GM18511 (cell line): ENCODE results near the gene CHST5.

Source experiments
- ATAC-seq: cut with Tn5 transposase; IDR thresholded peaks from one replicate; pipeline ENCODE4 v1.9.1; 2021; ENCODE audit warnings: mild to moderate bottlenecking, moderate library complexity; ENCODE audit not compliant: unreplicated experiment

The CHST5 gene

DNA sequence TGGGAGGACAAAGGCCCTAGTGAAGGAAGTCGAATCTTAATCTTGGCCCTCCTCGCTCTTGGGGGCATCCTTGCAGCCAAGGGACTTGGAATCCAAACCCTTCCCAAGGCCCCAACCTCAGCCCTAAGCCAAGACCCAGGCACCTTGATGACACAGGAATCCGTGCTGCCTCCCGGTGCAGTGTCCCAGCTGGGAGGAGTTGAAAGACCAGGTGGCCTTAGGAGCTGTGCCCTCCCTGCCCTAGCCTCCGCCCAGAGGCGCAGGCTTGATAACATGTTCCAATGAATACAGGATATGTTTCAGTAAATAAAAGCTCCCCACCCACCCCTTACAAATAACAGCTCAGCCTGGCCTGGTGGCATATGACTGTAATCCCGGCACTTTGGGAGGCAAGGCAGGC is at the start of gene CHST5:
Gene CHST5, minus strand, starts transcription at position 208 of the 400 bp plus-strand sequence. CDS start 5,724 bp downstream, outside the sequence.
- no peak for ATAC-seq

DNA sequence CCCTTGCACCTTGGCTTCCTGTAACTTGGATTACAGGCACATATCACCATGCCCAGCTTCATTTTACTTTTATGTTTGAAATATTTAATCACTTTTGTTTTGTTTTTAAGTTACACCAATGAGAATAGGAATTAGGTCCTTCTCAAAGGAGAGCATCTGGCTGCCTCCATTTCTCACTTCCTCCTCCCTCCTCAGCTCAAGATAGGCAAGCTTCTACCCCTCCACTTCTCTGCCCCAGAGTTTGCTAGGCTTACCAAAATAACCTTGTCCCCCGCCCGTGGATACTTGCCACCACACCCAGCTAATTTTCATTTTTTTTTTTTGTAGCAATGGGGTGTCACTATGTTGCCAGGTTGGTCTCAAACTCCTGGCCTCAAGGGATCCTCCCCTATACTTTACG is 48.2 kb upstream of the CHST5 start:
- peak; percentile 80 for ATAC-seq

DNA sequence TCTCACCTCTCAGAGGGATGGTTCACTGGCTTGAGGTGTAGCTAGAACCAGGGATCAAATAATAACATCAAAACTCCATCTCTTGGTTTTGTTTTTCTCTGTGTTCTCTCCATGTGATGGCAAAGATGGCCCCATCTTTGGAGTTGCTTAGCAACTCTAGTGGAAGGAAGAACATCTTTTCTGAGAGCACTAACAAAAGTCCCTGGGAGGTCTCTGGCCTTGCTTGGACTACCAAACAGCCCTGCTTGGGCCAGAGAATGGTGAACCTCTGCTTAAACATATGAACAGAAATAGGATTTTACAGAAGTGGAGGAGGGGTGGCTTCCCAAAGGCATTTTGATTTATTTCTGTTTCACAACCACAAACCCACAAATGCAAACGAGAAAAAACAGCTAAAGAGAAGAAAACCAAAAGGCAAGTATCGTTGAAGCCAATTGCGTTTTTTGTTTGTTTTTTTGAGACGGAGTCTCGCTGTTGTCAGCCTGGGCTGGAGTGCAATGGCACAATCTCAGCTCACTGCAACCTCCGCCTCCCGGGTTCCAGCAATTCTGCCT is 43.5 kb upstream of the CHST5 start:
- no peak for ATAC-seq

DNA sequence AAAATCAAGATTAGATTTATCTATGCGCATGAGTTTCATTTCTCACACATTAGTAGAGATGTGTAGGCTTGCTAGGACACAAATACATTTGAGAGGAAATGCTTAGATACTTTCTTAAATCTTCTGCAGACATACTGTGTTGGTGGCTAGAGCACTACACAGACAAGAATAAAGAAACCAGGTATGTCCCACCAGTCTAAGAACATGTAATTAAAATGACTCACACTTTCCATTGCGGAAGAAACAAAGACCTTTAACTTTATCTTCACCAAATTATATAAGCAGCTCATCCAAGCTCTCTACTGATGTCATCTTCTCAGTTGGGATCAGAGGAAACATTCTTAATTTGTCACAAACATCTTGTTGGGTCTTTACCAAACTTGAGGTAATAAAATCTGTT is 42.8 kb upstream of the CHST5 start:
- no peak for ATAC-seq

DNA sequence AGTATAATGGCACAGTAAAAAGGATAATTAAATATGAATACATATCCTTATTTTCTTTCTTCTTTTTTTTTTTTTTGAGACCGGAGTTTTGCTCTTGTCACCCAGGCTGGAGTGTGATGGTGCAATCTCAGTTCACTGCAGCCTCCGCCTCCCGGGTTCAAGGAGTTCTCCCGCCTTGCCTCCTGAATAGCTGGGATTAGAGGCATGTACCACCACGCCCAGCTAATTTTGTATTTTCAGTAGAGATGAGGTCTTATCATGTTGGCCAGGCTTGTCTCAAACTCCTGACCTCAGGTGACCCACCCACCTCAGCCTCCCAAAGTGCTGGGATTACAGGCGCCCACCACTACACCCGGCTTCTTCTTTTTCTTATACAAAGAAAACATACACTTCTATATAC is 42.3 kb upstream of the CHST5 start:
- no peak for ATAC-seq

DNA sequence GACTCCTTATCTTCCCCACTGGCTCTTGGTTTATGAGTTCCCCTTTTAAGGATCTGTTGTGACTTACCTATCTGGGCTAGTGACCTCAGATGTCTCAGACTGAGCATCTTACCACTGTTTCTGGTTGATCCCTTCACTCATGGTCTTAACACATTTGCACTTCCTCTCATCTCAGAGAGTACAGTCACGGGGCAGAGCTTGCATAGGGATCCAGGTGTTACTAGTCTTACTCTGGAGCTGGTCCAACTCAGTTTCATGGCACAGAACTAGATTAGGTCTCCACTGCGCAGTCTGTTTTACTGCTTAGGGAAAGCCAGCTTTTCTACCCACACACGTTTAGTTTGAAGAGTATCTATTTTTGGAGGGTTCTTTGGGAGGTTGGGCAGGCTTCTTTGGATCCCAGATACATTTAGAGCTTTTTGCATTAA is 40.5 kb upstream of the CHST5 start:
- ATAC-seq = peak; percentile 68

DNA sequence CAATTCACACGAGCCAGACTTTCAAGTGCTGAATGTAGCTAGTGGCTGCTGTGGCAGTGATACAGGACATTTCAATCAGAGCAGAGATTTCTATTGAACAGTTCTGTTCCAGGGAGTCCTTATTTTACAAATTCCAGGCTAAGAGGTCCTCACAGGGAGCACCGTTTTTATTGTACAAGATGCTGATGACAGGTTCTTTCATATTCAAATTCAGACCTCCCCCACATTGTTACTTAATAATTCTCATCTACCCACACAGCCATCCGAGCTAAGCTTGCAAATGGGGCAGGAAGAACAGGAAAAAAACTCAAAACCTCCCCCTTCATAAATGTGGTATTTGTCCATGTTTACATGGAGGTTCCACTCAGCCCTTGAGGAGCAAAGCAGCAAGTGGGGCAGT is 40.0 kb upstream of the CHST5 start:
- no peak for ATAC-seq

DNA sequence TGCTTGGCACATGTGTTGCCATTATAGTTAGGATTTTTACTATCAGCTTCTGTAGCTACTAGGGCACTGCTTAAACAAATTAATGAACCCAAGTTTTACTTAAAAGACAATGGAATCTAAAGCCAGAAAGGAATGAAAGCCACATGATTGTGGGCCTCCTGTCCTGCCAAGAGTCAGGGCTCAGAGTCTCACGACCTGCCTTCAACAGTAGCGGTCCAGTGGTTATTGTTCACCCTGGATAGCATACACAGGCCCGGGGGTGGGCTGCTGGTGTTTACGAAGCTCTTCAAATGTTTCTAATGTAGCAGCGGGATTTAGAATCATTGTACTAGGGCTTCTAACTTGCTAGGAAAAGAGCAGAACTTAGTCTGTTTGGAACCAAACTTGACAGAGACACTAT is 38.0 kb upstream of the CHST5 start:
- no peak for ATAC-seq

DNA sequence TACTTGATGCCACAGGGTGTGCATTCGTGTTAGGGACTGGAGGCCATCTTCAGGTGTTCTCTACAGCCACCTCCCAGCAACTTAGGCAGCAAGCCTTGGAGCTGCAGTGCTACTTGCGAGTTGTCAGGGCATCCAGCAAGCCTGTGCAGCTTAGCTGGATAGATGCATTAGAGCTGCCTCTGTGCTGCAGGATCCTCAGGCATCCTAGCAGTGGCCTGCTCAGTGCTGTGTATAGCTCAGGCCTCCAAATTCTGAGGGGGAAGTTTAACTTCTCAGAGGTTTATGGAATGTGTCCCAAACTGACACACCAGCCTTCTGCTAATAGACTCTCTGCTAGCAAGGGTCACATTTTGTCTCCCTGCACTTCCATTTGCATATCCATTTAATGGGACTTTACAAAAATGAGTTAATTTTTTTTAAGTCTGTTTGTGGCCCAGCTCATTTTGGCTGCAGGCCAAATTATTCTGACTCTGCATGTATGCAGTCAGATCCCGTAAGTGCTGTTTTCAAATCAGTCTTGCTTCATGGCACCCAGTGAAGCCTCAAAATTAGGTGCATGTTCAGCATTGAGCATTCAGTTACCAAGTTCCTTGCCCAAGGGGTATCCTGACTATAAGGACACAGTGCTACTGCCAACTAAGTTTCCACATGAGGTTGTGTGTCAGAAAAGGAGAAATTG is 37.1 kb upstream of the CHST5 start:
- ATAC-seq = no peak

DNA sequence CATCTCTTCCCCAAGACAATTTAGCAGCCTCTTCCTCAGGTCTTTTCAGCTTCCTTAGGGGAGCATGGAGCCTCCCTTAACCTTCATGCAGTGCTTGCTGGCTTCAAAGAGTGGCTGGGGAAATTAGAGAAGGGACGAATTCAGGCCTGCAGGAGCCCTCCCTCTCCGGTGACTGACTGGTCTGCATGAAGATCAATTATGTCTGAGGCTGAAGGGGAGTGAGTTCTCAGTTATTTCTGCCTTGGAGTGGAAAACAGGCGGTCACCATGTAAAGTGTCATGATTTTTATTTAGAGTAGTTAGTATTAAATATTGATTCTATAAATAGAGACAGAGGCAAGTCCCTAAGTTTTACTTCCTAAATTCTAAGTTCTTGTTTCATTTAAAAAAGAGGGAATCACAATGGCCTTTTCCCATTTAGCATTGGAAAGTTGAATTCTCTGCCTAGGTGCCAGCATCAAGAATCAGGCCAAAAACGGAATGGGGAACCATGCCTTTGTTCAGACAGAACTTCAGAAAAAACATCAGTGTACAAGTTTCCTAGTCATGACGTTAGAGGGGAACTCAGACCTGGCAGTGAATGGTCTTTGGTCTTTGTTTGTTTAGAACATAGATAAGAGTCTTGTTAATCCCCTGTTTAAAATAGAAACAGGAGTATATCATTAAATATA is 34.6 kb upstream of the CHST5 start:
- no peak for ATAC-seq

DNA sequence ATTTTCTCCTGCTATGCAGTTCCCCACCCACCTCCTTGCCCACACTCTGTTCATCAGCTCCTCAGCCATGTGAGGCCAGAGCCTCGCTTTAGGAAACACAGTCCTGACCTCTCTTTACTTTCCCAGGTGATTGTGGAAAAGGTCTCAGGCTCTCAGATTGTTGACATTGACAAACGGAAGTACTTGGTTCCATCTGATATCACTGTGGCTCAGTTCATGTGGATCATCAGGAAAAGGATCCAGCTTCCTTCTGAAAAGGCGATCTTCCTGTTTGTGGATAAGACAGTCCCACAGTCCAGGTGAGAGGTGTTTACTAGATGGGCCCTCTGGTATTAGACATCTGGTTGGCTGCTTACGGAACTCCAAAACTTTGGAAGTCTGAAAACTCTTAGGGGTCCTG is 32.0 kb upstream of the CHST5 start:
- ATAC-seq = no peak

DNA sequence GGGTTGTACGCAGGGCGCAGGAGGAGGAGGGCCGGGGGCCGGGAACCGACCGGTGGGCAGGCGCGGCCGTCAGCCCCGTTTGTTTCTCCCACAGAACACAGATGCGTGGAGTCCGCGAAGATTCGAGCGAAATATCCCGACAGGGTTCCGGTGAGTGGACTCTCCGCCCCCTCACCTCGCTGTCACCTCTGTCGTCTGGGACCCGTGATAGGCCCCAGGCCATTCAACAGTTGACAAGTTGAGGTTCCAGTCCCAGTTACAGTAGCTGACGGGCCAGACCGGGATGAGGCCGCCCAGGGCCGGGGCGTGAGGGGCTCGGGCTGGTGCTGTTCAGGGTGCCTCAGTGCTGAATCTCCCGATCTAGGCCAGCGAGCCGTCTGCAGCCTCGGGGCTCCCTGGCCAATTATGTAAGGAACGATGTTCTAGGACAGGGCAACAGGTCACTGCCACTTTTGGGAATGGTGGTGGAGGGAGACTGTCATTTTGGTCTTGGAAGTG is 30.9 kb upstream of the CHST5 start:
- peak; percentile 2 for ATAC-seq

DNA sequence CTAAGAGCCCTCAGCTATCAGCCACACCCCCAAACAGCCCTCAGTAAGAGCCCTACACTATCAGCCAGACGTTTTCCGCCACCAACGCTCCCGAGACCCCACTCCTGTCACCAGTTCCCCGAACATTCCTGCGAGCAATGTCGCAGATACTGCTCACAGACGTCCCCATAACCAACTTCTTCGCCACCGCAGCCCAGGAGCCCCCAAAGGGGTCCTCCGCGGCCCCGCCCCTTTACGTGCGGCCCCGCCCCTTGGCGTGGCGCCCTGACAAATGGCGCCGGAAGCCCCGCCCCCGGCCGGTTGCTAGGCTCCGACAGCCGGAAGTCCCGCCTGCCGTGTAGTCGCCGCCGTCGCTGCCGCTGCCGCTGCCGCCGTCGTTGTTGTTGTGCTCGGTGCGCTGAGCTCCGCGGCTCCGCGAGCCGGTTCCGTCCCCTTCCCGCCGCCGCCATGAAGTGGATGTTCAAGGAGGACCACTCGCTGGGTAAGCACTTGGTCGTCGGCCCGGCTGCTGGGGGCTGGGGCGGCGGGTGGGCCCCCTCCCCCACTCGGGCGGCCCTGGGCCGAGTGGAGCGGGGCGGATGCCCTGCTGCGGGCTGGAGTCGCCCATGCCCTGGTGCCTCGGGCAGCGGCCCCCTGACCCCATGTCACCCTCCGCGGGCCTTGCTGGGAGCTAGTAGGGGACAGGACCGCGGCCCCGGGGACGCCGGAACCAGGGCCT is 30.3 kb upstream of the CHST5 start, which contains the start of gene GABARAPL2:
Gene GABARAPL2, plus strand, starts transcription at position 340 of the 718 bp plus-strand sequence. Its CDS starts 108 bp downstream, at position 448.
- peak; percentile 71 for ATAC-seq

DNA sequence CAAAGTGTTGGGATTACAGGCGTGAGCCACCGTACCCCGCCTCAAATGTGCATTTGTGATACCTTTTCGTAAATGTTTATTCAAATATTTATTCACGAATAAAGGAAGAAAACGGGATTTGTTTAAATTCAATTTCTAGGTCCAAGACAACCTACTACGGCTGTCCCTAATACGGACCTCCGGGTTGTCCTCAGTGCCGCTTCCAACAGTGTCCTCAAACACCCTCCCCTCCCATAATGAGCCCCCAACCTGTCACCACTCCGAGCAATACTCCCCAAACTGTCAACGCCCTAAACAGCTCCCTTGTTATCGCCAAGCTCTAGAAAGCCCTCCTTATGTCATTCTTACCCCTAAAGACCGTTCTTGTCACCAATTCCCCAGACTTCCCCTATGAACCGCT is 29.7 kb upstream of the CHST5 start:
- peak; percentile 12 for ATAC-seq

DNA sequence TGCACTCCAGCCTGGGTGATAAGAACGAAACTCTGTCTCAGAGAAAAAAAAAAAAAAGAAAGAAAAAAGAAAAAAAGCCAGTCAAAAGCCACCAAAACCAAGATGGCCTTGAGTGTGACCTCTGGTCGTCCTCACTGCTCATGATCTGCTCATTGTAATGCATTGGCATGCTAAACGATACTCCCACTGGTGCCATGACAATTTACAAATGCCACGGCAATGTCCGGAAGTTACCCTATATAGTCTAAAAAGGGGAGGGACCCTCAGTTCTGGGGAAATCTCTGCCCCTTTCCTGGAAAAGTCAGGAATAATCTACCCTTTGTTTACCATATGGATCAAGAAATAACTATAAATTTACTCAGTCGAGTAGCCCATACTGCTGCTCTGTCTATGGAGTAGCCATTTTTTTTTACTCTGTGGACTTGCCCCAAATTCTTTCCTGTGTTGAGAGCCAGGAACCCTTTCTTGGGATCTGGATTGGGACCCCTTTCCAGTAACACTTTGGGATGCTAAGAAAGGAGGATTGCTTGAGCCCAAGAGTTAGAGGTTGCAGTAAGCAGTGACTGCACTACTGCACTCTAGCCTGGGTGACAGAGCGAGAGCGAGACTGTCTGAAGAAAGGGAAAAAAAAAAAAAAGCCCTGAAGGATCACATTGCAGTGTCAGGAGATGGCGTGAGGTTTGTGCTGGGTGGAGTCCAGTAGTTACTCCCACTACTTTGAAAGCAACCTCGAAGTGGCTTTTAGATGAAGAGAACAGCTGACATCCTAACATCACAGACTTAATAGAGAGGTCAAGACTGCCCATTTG is 23.9 kb upstream of the CHST5 start:
- ATAC-seq = no peak

DNA sequence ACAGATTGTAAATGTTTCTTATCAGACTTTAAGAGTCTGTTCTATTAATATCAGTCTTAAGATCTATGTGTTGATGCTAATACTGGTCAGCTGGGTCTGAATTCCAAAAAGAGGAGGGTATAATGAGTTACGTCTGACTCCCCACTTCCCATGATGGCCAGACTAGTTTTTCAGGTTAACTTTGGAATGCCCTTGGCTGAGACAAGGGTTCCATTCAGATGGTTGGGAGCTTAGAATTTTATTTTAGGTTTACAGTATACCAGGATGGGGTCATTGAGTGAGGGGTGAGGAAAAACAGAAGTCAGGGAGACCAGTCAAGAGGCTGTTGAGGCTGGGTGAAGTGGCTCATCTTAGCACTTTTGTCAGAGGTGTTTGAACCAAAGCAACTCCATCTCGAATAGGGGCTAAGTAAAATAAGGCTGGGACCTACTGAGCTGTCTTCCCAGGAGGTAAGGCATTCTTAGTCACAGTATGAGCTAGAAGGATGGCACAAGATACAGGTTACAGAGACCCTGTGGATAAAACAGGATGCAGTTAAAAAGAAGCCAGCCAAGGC is 23.0 kb upstream of the CHST5 start:
- ATAC-seq = no peak

DNA sequence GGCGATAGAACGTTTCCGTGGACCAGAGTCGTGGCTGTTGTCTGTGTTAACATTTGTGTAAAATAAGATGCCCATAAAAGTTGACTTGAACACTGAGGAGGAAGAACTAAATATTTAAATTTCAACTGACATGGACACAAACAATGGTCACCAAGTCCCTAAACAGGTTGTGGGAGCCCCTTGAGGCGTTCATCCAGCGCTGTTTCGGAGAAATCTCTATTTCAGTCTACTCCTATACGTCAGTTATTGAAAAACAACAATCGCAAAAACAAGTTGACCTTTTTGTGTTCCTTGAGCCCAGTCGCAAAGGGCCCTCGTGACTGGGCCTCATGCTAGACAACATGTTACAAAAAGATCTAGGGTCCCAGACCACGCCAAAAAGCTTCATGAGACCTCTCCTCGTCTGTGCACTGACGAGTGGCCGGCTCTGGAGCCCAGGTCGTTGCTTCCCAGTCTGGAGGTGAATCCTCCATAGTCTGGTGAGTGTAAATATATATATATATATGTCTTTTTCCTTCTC is 20.6 kb upstream of the CHST5 start:
- ATAC-seq = no peak

DNA sequence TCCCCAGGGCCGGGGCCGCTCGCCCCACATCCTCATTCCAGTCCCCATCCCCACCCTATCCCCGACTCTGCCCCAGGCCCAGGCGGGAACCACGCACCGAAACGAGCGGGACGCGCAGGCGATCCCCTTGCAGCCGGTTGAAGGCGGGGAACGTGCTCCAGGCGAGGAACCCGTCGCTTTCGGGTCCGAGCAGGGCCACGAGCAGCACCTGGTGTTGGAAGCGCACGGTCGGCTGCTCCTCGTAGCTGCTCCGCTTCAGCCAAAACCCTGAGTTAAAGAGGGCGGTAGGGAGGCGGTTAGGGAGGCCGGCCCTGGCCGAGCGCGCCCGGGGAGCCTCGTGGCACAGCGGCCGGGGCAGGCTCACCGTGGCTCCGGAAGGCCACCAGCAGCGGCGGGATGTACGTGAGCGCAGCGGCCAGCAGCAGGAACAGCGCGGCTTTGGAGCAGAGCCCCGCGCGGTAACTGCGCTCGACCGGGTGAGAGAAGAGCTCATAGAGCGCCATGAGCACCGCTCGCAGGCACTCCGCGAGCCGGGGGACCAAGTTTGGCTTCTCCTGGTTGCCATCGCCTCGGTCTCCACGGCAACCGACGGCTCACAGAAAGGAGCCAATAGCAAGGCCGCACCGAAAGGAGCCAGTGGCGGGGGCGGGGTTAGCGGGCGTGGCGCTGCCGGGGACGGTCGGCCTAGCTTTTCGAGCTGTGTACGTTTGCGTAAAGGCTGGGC is 20.0 kb upstream of the CHST5 start, which contains the start of gene TMEM231:
Gene TMEM231, minus strand, starts transcription at position 546 of the 724 bp plus-strand sequence. Its CDS starts 43 bp downstream, at position 503.
- peak; percentile 98 for ATAC-seq

DNA sequence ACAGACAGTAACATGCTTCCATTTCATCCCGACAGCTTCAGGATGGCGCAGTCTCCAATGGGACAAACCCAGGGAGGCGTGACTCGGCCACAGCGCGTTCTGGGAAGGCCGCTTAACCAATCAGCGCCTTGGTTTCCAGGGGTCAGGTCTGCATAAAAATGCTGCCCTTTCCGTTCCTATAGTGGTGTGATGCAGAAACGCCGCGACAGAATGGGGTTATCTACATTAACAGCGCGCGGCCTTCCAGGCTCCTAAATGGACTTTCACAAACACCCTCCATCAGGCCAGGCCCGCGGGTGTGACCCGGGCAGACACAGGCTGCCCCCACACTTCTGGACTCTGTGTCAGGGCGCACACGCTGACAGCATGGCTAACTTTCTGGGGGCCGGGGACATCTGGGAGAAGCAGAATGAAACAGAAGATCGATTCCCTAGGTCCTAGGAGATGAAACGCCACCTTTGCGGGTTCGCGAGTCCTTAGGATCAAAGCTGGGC is 19.4 kb upstream of the CHST5 start:
- peak; percentile 30 for ATAC-seq
